HG03175 (cell line): Measurements from ENCODE around the gene MFSD2A.
"Not testable (repeated sequence)": the region's sequence is repeated elsewhere in the genome, so short reads cannot be mapped to it uniquely, and the experiment has no call there.

ENCODE experiments used
- ATAC-seq: cut with Tn5 transposase; IDR thresholded peaks from one replicate; pipeline ENCODE4 v1.9.1; 2021; ENCODE audit warnings: mild to moderate bottlenecking, moderate library complexity; ENCODE audit not compliant: unreplicated experiment

MFSD2A gene

GRCh38 chr1:39964552-39964951 lies 9.6 kb downstream of the MFSD2A start:
- no peak for ATAC-seq

GRCh38 chr1:39965044-39965443 lies 10.1 kb downstream of the MFSD2A start:
- ATAC-seq, result no peak

- ATAC-seq, result no peak
Measured at GRCh38 chr1:39969048-39969447, 14.1 kb downstream of the MFSD2A start.

- ATAC-seq, result no peak
Measured at GRCh38 chr1:39969531-39970270, 14.8 kb downstream of the MFSD2A start.

GRCh38 chr1:39970274-39970673 lies 15.3 kb downstream of the MFSD2A start:
- ATAC-seq, result no peak

GRCh38 chr1:39971138-39971537 lies 16.2 kb downstream of the MFSD2A start:
- no peak for ATAC-seq

- no peak for ATAC-seq
Measured at GRCh38 chr1:39973503-39974135, 18.7 kb downstream of the MFSD2A start.

GRCh38 chr1:39976732-39977131 lies 21.8 kb downstream of the MFSD2A start:
- no peak for ATAC-seq

- ATAC-seq, result no peak
Measured at GRCh38 chr1:39977202-39977601, 22.3 kb downstream of the MFSD2A start.

- no peak for ATAC-seq
Measured at GRCh38 chr1:39979654-39980053, 24.7 kb downstream of the MFSD2A start.

GRCh38 chr1:39980555-39981313 lies 25.8 kb downstream of the MFSD2A start:
- no peak for ATAC-seq

GRCh38 chr1:39981385-39981784 lies 26.4 kb downstream of the MFSD2A start:
- ATAC-seq, result no peak

GRCh38 chr1:39981945-39982344 lies 27.0 kb downstream of the MFSD2A start:
- ATAC-seq, result no peak

- ATAC-seq, result not testable (repeated sequence)
Measured at GRCh38 chr1:39984480-39984879, 29.5 kb downstream of the MFSD2A start.

GRCh38 chr1:39984951-39985350 lies 30.0 kb downstream of the MFSD2A start:
- no peak for ATAC-seq

- no peak for ATAC-seq
Measured at GRCh38 chr1:39987869-39988268, 32.9 kb downstream of the MFSD2A start.

- no peak for ATAC-seq
Measured at GRCh38 chr1:39988618-39989343, 33.8 kb downstream of the MFSD2A start.

- ATAC-seq, result no peak
Measured at GRCh38 chr1:39990428-39990827, 35.5 kb downstream of the MFSD2A start.

GRCh38 chr1:39992234-39992633 lies 37.3 kb downstream of the MFSD2A start:
- ATAC-seq, result no peak

- ATAC-seq, result no peak
Measured at GRCh38 chr1:39992888-39993287, 37.9 kb downstream of the MFSD2A start.

- peak; percentile 91 for ATAC-seq
Measured at GRCh38 chr1:39995973-39996393, 41.0 kb downstream of the MFSD2A start.
